Skin of body (tissue), 2 donors: ENCODE data around the gene ATP1B1. TPM values are rescaled to one million over a fixed set of nuclear protein-coding genes. Genes with fewer than 3 reads are reported as not detected.
"Not testable (repeated sequence)": the region's sequence is repeated elsewhere in the genome, so short reads cannot be mapped to it uniquely, and the experiment has no call there.

Experiments used
- DNase-seq: peaks from one replicate; lab custom pipeline; 2025; lab: John Stamatoyannopoulos, UW
- total RNA-seq: library from RNA; depleted of rRNA; stranded (reverse); fragments of >200 nt; gene quantifications from one replicate; pipeline ENCODE4 v1.2.3, GENCODE V29; 2014

The ATP1B1 gene
- total RNA-seq, 1 donor from 2014 or later, result 18.5 TPM

- no peak for DNase-seq
Observed at GRCh38 chr1:169142129-169142528, 35.6 kb downstream of the ATP1B1 start.

- no peak for DNase-seq
Observed at GRCh38 chr1:169143346-169143745, 36.9 kb downstream of the ATP1B1 start.

GRCh38 chr1:169143984-169144383 is 37.5 kb downstream of the ATP1B1 start:
- no peak for DNase-seq

- no peak for DNase-seq
Observed at GRCh38 chr1:169144941-169145626, 38.6 kb downstream of the ATP1B1 start.

- DNase-seq, result no peak
Observed at GRCh38 chr1:169146576-169147214, 40.2 kb downstream of the ATP1B1 start.

GRCh38 chr1:169148472-169149252 is 42.2 kb downstream of the ATP1B1 start:
- no peak for DNase-seq

- DNase-seq, result no peak
Observed at GRCh38 chr1:169149555-169150286, 43.2 kb downstream of the ATP1B1 start.

- no peak for DNase-seq
Observed at GRCh38 chr1:169150641-169151337, 44.3 kb downstream of the ATP1B1 start.

- no peak for DNase-seq
Observed at GRCh38 chr1:169151338-169151837, 44.9 kb downstream of the ATP1B1 start.

- no peak for DNase-seq
Observed at GRCh38 chr1:169155675-169156074, 49.2 kb downstream of the ATP1B1 start.

GRCh38 chr1:169156580-169156979 is 50.1 kb downstream of the ATP1B1 start:
- no peak for DNase-seq

GRCh38 chr1:169160845-169161495 is 54.5 kb downstream of the ATP1B1 start:
- no peak for DNase-seq

GRCh38 chr1:169161496-169162194 is 55.2 kb downstream of the ATP1B1 start:
- no peak for DNase-seq

- DNase-seq, result no peak
Observed at GRCh38 chr1:169163059-169163458, 56.6 kb downstream of the ATP1B1 start.

GRCh38 chr1:169175461-169175860 is 69.0 kb downstream of the ATP1B1 start:
- no peak for DNase-seq

GRCh38 chr1:169179431-169179830 is 72.9 kb downstream of the ATP1B1 start:
- DNase-seq, result not testable (repeated sequence)

- no peak for DNase-seq
Observed at GRCh38 chr1:169180174-169180573, 73.7 kb downstream of the ATP1B1 start.
